IMR-90 (cell line): ENCODE results near the gene PCYOX1L. TPM values are rescaled to one million over a fixed set of nuclear protein-coding genes. Genes with fewer than 3 reads are reported as not detected.
A peak's percentile ranks its signal among the peaks of the same experiment; 100 is the strongest.

ENCODE experiments used
- ATAC-seq: fragments of 200-7000 bp; cut with Tn5 transposase; 2 replicates; pipeline ENCODE4 v1.9.1; 2020; ENCODE audit warnings: low read depth, mild to moderate bottlenecking, moderate library complexity
- BruUV-seq: library from RNA; stranded (reverse); fragments of 400-500 nt; replicated peaks from 2 replicates; lab custom pipeline; 2021; lab: Mats Ljungman, UMichigan
- CTCF ChIA-PET: fragments of 300-600 bp; formaldehyde crosslinking; extraction: SDS; loops from one replicate; lab custom pipeline; 2021; ENCODE audit warnings: antibody characterized with exemption; lab: Yijun Ruan, JAX
- POLR2A ChIA-PET: fragments of 300-600 bp; sonication (Branson Sonifier 250); formaldehyde crosslinking; loops from one replicate; lab custom pipeline; 2022; ENCODE audit warnings: antibody characterized with exemption; ENCODE audit not compliant: unreplicated experiment; lab: Charles Lee
- DNase-seq: peaks from one replicate; pipeline ENCODE4 v3.0.0; 2013
- H2AFZ ChIP-seq: replicated peaks from 2 replicates; pipeline ENCODE3; 2013; ENCODE audit warnings: low read length, mild to moderate bottlenecking; ENCODE audit not compliant: poor library complexity
- H2AK5ac ChIP-seq: 2 replicates; pipeline ENCODE4 v1.6.1; 2013; ENCODE audit warnings: low read depth, low read length, inconsistent platforms
- H2AK9ac ChIP-seq: replicated peaks from 2 replicates; pipeline ENCODE3; 2013; ENCODE audit warnings: mild to moderate bottlenecking, low read depth, low read length, moderate library complexity; ENCODE audit not compliant: poor library complexity
- H2BK120ac ChIP-seq: 2 replicates; pipeline ENCODE4 v1.6.1; 2013; ENCODE audit warnings: low read depth, low read length, inconsistent platforms
- H2BK15ac ChIP-seq: 3 replicates; pipeline ENCODE4 v1.6.1; 2013; ENCODE audit warnings: low read depth, low read length, inconsistent platforms
- H2BK20ac ChIP-seq: 2 replicates; pipeline ENCODE4 v1.6.1; 2013; ENCODE audit warnings: low read depth, mild to moderate bottlenecking, inconsistent platforms, low read length, moderate library complexity
- H2BK5ac ChIP-seq: 2 replicates; pipeline ENCODE4 v1.6.1; 2013; ENCODE audit warnings: mild to moderate bottlenecking, low read depth, low read length, inconsistent platforms; ENCODE audit not compliant: poor library complexity, severe bottlenecking
- H3K14ac ChIP-seq: replicated peaks from 2 replicates; pipeline ENCODE4 v1.6.1; 2013; ENCODE audit warnings: low read depth, low read length, inconsistent platforms
- H3K18ac ChIP-seq: 2 replicates; pipeline ENCODE4 v1.6.1; 2013; ENCODE audit warnings: low read depth, low read length, control low read depth
- H3K23ac ChIP-seq: 2 replicates; pipeline ENCODE4 v1.6.1; 2013; ENCODE audit warnings: low read depth, low read length, inconsistent platforms
- H3K27ac ChIP-seq: 2 replicates; pipeline ENCODE4 v1.5.1; 2013; ENCODE audit warnings: mild to moderate bottlenecking, control low read depth, low read length; ENCODE audit not compliant: insufficient read depth
- H3K27me3 ChIP-seq: 2 replicates; pipeline ENCODE4 v1.6.1; 2013; ENCODE audit warnings: low read length; ENCODE audit not compliant: control insufficient read depth, insufficient read depth
- H3K36me3 ChIP-seq: 2 replicates; pipeline ENCODE4 v1.6.1; 2013; ENCODE audit warnings: low read length, mixed read lengths; ENCODE audit not compliant: control insufficient read depth, insufficient read depth
- H3K4ac ChIP-seq: 2 replicates; pipeline ENCODE4 v1.6.1; 2013; ENCODE audit warnings: low read depth, low read length, inconsistent platforms
- H3K4me1 ChIP-seq: 2 replicates; pipeline ENCODE4 v1.6.1; 2013; ENCODE audit warnings: low read length, mixed read lengths; ENCODE audit not compliant: control insufficient read depth, insufficient read depth
- H3K4me2 ChIP-seq: 2 replicates; pipeline ENCODE4 v1.6.1; 2013; ENCODE audit warnings: low read depth, mild to moderate bottlenecking, control low read depth, low read length, moderate library complexity
- H3K4me3 ChIP-seq: 2 replicates; pipeline ENCODE4 v1.5.1; 2013; ENCODE audit warnings: low read depth, mild to moderate bottlenecking, control low read depth, low read length, moderate library complexity; ENCODE audit not compliant: insufficient read depth
- H3K56ac ChIP-seq: 2 replicates; pipeline ENCODE4 v1.6.1; 2013; ENCODE audit warnings: low read length, inconsistent platforms; ENCODE audit not compliant: insufficient read depth; ENCODE audit errors: extremely low read depth
- H3K79me1 ChIP-seq, 2 experiments: 2 replicates each; pipeline ENCODE4 v1.6.1; 2013; ENCODE audit warnings: low read length in 2 of 2, inconsistent platforms in 1 of 2, low read depth in 1 of 2
- H3K9ac ChIP-seq: 2 replicates; pipeline ENCODE4 v1.6.1; 2013; ENCODE audit warnings: low read depth, low read length, control low read depth
- H3K9me1 ChIP-seq: 2 replicates; pipeline ENCODE4 v1.6.1; 2013; ENCODE audit warnings: low read length, inconsistent platforms; ENCODE audit not compliant: insufficient read depth
- H3K9me3 ChIP-seq: 2 replicates; pipeline ENCODE4 v1.6.1; 2013; ENCODE audit warnings: low read length; ENCODE audit not compliant: control insufficient read depth, insufficient read depth
- H4K20me1 ChIP-seq: 2 replicates; pipeline ENCODE4 v1.6.1; 2013; ENCODE audit warnings: low read length, inconsistent platforms; ENCODE audit not compliant: insufficient read depth
- H4K5ac ChIP-seq: 2 replicates; pipeline ENCODE4 v1.6.1; 2013; ENCODE audit warnings: mild to moderate bottlenecking, low read depth, low read length, control low read depth
- H4K8ac ChIP-seq, 2 experiments: 2 replicates each; pipeline ENCODE4 v1.6.1; 2013; ENCODE audit warnings: low read depth in 2 of 2, low read length in 2 of 2, control low read depth in 1 of 2, inconsistent platforms in 1 of 2
- H4K91ac ChIP-seq: 2 replicates; pipeline ENCODE4 v1.6.1; 2013; ENCODE audit warnings: low read depth, low read length, inconsistent platforms; ENCODE audit not compliant: insufficient read depth
- CEBPB ChIP-seq: IDR thresholded peaks from 2 replicates; pipeline ENCODE4 v1.6.1; 2012; ENCODE audit warnings: low read depth, low read length, improper control_type of control experiment
- FOS ChIP-seq: fragments of 150-350 bp; IDR thresholded peaks from 2 replicates; pipeline ENCODE4 v1.6.1; 2016; ENCODE audit warnings: low read depth, low read length
- MAFK ChIP-seq: IDR thresholded peaks from 2 replicates; pipeline ENCODE4 v1.6.1; 2012; ENCODE audit warnings: low read depth, low read length, improper control_type of control experiment
- NFE2L2 ChIP-seq: fragments of 150-350 bp; IDR thresholded peaks from 2 replicates; pipeline ENCODE4 v1.6.1; 2016; ENCODE audit warnings: low read depth, mild to moderate bottlenecking, low read length
- RCOR1 ChIP-seq: IDR thresholded peaks from 2 replicates; pipeline ENCODE4 v1.6.1; 2012; ENCODE audit warnings: mild to moderate bottlenecking, low read length, improper control_type of control experiment; ENCODE audit not compliant: insufficient replicate concordance
- RFX5 ChIP-seq: IDR thresholded peaks from 2 replicates; pipeline ENCODE4 v1.8.0; 2012; ENCODE audit warnings: low read depth, mild to moderate bottlenecking, low read length, moderate library complexity
- WGBS, 2 experiments: methylation state at CpG; one replicate each; pipeline versions ENCODE4 v1.1.5 to v1.1.7; 2013; ENCODE audit warnings: missing lambda C conversion rate in 2 of 2; ENCODE audit not compliant: insufficient read length in 1 of 2; ENCODE audit errors: extremely low coverage in 2 of 2; 5-methylcytosine and 5-hydroxymethylcytosine counted together
- dilution Hi-C: fragments of 300-500 bp; cut with HindIII; formaldehyde crosslinking; loops from one replicate; pipeline ENCODE4 v1.14.3; 2018; ENCODE audit warnings: low sequenced_read_pairs; ENCODE audit not compliant: unreplicated experiment
- in situ Hi-C: fragments of 300-500 bp; cut with MboI; formaldehyde crosslinking; loops from 3 replicates; pipeline ENCODE4 v1.14.3; 2019; ENCODE audit warnings: low sequenced_read_pairs, inconsistent platforms, mixed read lengths
- intact Hi-C: fragments of 100-400 bp; cut with micrococcal nuclease; formaldehyde crosslinking; loops from 2 replicates; pipeline ENCODE4 v1.10.0; 2022
- polyA plus RNA-seq, 3 experiments: library from polyadenylated mRNA; depleted of rRNA; stranded (reverse); fragments of >200 nt; gene quantifications; 2 replicates each; pipeline ENCODE4 v1.2.3, GENCODE V29; 2012; ENCODE audit warnings: low replicate concordance in 1 of 3
- total RNA-seq: library from RNA; depleted of rRNA; stranded (reverse); fragments of >200 nt; gene quantifications from 2 replicates; pipeline ENCODE4 v1.2.3, GENCODE V29; 2012
- TF ChIP-seq, protein P1 (sequence below): fragments of 150-350 bp; IDR thresholded peaks from 2 replicates; pipeline ENCODE4 v1.6.1; 2017; ENCODE audit warnings: mild to moderate bottlenecking, antibody characterized with exemption, low read length, low read depth
- TF ChIP-seq, protein P2 (sequence below): conservative IDR thresholded peaks from 2 replicates; pipeline ENCODE4 v1.5.1; 2012; ENCODE audit warnings: mild to moderate bottlenecking, low read depth, low read length, improper control_type of control experiment

PCYOX1L gene
- total and polyA plus RNA-seq, 2 of the 4 experiments (the other 2 are of a cell fraction), result 7.0 to 14.3 TPM

- in situ Hi-C loops, result no loop called here
- POLR2A ChIA-PET, result no interaction called here
- Histone ChIP-seq H3K9me3 (no peaks in the 10 kb centered on the region), H3K4ac (peak within 1 kb of the TSS; percentile 9; the same call in 1 of the 2 replicates), H3K4me3 (no peak within 1 kb of the TSS), H3K9ac (no peak within 1 kb of the TSS), H3K23ac (no peak within 1 kb of the TSS), H4K8ac (no peak within 1 kb of the TSS), H2AK5ac (peak within 1 kb of the TSS; percentile 14), H3K79me1 (peaks cover 0 to 5% of the 10 kb centered on the region in 2 experiments; a peak in 1 of 4 replicates), H3K9me1 (no peaks in the 10 kb centered on the region), H2BK5ac (no peak within 1 kb of the TSS), H4K5ac (no peak within 1 kb of the TSS), H3K14ac (peak within 1 kb of the TSS; percentile 63; the same call in 1 of the 2 replicates), H3K18ac (no peak within 1 kb of the TSS), H2BK20ac (no peak within 1 kb of the TSS; the same call in 1 of the 2 replicates), H2BK120ac (no peak within 1 kb of the TSS; the same call in 1 of the 2 replicates), H3K27me3 (no peaks in the 10 kb centered on the region), H4K91ac (0 out of 2 replicates have a peak within 1 kb of the TSS, but pooled peaks have one; percentile 15), H4K20me1 (no peaks in the 10 kb centered on the region), H3K56ac (no peak within 1 kb of the TSS), H2AK9ac (no peak within 1 kb of the TSS), H3K36me3 (no peaks in the 10 kb centered on the region), H3K27ac (no peak within 1 kb of the TSS), H2AFZ (peak within 1 kb of the TSS; percentile 47), H2BK15ac (peak within 1 kb of the TSS; percentile 67; the same call in 2 of the 3 replicates), H3K4me1 (peaks cover 11% of the 10 kb centered on the region), H3K4me2 (no peak within 1 kb of the TSS)
- no peak for DNase-seq
- CTCF ChIA-PET, result no interaction called here
- 90% methylated on average over 3 of the region's 22 CpGs; no CpG with 5 or more reads in 1 of the 2 experiments for WGBS, 2 experiments
- ATAC-seq, result no peak
- intact Hi-C loops, result no loop called here
- BruUV-seq, result no TSS peak
- no peak for TF ChIP-seq NFE2L2
- TF ChIP-seq, protein P1, sequence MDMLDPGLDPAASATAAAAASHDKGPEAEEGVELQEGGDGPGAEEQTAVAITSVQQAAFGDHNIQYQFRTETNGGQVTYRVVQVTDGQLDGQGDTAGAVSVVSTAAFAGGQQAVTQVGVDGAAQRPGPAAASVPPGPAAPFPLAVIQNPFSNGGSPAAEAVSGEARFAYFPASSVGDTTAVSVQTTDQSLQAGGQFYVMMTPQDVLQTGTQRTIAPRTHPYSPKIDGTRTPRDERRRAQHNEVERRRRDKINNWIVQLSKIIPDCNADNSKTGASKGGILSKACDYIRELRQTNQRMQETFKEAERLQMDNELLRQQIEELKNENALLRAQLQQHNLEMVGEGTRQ, result no peak
- TF ChIP-seq, protein P2, sequence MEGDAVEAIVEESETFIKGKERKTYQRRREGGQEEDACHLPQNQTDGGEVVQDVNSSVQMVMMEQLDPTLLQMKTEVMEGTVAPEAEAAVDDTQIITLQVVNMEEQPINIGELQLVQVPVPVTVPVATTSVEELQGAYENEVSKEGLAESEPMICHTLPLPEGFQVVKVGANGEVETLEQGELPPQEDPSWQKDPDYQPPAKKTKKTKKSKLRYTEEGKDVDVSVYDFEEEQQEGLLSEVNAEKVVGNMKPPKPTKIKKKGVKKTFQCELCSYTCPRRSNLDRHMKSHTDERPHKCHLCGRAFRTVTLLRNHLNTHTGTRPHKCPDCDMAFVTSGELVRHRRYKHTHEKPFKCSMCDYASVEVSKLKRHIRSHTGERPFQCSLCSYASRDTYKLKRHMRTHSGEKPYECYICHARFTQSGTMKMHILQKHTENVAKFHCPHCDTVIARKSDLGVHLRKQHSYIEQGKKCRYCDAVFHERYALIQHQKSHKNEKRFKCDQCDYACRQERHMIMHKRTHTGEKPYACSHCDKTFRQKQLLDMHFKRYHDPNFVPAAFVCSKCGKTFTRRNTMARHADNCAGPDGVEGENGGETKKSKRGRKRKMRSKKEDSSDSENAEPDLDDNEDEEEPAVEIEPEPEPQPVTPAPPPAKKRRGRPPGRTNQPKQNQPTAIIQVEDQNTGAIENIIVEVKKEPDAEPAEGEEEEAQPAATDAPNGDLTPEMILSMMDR, result no peak
- TF ChIP-seq RCOR1, result no peak
- no peak for TF ChIP-seq CEBPB
- TF ChIP-seq MAFK, result no peak
- no peak for TF ChIP-seq RFX5
- no peak for TF ChIP-seq FOS
- dilution Hi-C loops, result no loop called here
Measured at GRCh38 chr5:149379177-149379761, 21.4 kb downstream of the PCYOX1L start, which contains the start of gene IL17B. IL17B (minus strand) TSS chr5:149379292; CDS start chr5:149379225, 67 bp downstream.
